GM23248 (cell line): ENCODE measurements around the gene PKD1.
"Not testable (repeated sequence)": the region's sequence is repeated elsewhere in the genome, so short reads cannot be mapped to it uniquely, and the experiment has no call there.

Source experiments
- EZH2 ChIP-seq: fragments of 200-600 bp; sonication (generic); IDR thresholded peaks from 2 replicates; pipeline ENCODE4 v1.6.1; 2018; ENCODE audit warnings: antibody characterized with exemption, mild to moderate bottlenecking; ENCODE audit not compliant: insufficient read depth, poor library complexity, severe bottlenecking
- EZH2phosphoT487 ChIP-seq: fragments of 200-600 bp; sonication (generic); IDR thresholded peaks from 2 replicates; pipeline ENCODE4 v1.6.1; 2018; ENCODE audit warnings: antibody characterized with exemption, moderate library complexity, mild to moderate bottlenecking, low read depth; ENCODE audit not compliant: insufficient read depth

GRCh38 chr16:2106211-2106610 is 29.5 kb downstream of the PKD1 start:
- TF ChIP-seq EZH2, EZH2phosphoT487: not testable (repeated sequence)
